ENCODE results near the gene FBXL16. TPM values are rescaled to one million over a fixed set of nuclear protein-coding genes. Genes with fewer than 3 reads are reported as not detected.

The FBXL16 gene
- total and polyA plus RNA-seq, 5 experiments from 2014 or later = 3.0 to 29.3 (median 22.0) TPM

DNA sequence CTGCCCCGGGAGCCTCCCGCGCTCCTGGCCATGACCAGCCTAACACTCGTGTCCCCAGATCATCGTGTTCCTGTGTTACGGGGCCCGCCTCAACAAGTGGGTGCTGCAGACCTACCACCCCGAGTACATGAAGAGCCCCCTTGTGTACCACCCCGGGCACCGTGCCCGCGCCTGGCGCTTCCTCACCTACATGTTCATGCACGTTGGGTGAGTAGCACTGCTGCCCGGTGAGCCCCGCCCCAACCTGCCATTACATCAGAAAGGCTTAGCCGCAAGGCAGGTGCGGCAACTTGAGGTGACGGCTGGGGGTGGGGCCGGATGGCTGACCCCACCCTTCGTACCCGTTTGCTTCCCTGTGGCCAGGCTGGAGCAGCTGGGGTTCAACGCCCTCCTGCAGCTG is 28.7 kb downstream of the FBXL16 start:
- peaks cover 4 to 33% (median 21%) of the 10 kb centered on the region in 4 donors for H3K4me1 Mint-ChIP-seq
- peak overlapping the region in 1 of 10 donors; percentile 8 for H3K27ac Mint-ChIP-seq
- H3K36me3 Mint-ChIP-seq = peaks cover 0 to 18% (median 0%) of the 10 kb centered on the region in 3 donors
- H3K27me3 Mint-ChIP-seq = peaks cover 0 to 2% (median 0%) of the 10 kb centered on the region in 5 donors
- DNase-seq (peak in 2 of 10 donors; percentile 19 to 25), ATAC-seq (no peak)
- POLR2A ChIA-PET = interaction anchor here (1.1 to 8.3 kb wide), 4 partner anchors 9 to 442 kb away, joined by 3 to 95 read pairs (median 8); partner anchors contain the start of genes FAM234A, RHOT2 and WDR24
- H3K4me3 Mint-ChIP-seq = peak overlapping the region in 3 of 10 donors; percentile 11 to 43 (median 33)
- no peaks in the 10 kb centered on the region for H3K9me3 Mint-ChIP-seq

DNA sequence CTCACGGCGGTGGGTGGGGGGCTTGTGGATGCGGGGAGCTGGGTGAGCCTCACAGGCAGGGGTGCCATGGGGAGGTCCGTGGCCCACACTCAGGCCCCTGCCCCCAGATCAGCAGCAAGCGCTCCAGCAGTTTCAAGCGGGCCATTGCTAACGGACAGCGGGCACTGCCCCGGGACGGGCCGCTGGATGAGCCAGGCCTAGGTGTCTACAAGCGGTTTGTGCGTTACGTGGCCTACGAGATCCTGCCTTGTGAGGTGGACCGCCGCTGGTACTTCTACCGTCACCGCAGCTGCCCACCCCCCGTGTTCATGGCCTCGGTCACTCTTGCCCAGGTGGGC is 29.1 kb downstream of the FBXL16 start:
- Mint-ChIP-seq H3K36me3 (peaks cover 0 to 20% (median 0%) of the 10 kb centered on the region in 3 donors), H3K27ac (peak overlapping the region in 1 of 10 donors; percentile 8), H3K4me3 (peak overlapping the region in 4 of 10 donors; percentile 11 to 50 (median 38)), H3K27me3 (peaks cover 0 to 2% (median 0%) of the 10 kb centered on the region in 5 donors), H3K9me3 (no peaks in the 10 kb centered on the region), H3K4me1 (peaks cover 4 to 29% (median 17%) of the 10 kb centered on the region in 4 donors)
- DNase-seq (no peak), ATAC-seq (no peak)
- POLR2A ChIA-PET = interaction anchor here (1.1 to 8.3 kb wide), 4 partner anchors 9 to 442 kb away, joined by 3 to 95 read pairs (median 8); partner anchors contain the start of genes FAM234A, RHOT2 and WDR24

DNA sequence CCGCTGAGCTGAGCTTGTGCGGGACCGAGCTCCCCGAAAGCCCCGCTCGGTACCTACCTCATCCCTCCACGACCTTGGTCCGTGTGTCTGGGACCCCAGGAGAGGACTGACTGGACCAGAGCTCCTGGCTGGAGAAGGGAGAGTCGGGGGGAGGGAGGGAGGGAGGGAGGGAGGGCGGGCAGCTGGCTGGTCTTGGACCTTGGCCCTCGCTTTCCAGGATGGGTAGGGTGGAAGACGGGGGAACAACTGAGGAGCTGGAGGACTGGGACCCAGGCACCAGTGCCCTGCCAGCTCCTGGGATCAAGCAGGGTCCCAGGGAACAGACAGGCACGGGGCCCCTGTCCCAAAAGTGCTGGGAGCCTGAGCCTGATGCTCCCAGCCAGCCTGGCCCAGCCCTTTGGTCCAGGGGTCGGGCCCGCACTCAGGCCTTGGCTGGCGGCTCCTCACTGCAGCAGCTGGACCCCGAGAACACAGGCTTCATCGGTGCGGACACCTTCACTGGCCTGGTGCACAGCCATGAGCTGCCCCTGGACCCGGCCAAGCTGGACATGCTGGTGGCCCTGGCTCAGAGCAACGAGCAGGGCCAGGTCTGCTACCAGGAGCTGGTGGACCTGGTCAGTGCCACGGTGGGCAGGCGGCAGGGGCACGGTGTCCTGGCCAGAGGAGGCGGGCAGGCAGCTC is 29.6 kb downstream of the FBXL16 start:
- Mint-ChIP-seq H3K4me1 (peaks cover 4 to 24% (median 12%) of the 10 kb centered on the region in 4 donors), H3K9me3 (no peaks in the 10 kb centered on the region), H3K4me3 (peak overlapping the region in 2 of 10 donors; percentile 50 to 55), H3K27me3 (peaks cover 0 to 2% (median 0%) of the 10 kb centered on the region in 5 donors), H3K36me3 (peaks cover 0 to 16% (median 0%) of the 10 kb centered on the region in 3 donors), H3K27ac (no peak overlapping the region)
- no peak for DNase-seq
- ATAC-seq = no peak
- POLR2A ChIA-PET = interaction anchor here (0.8 to 2.7 kb wide), 8 partner anchors 10 to 441 kb away, joined by 3 to 14 read pairs (median 3); partner anchors contain the start of genes FAM234A and WDR24

DNA sequence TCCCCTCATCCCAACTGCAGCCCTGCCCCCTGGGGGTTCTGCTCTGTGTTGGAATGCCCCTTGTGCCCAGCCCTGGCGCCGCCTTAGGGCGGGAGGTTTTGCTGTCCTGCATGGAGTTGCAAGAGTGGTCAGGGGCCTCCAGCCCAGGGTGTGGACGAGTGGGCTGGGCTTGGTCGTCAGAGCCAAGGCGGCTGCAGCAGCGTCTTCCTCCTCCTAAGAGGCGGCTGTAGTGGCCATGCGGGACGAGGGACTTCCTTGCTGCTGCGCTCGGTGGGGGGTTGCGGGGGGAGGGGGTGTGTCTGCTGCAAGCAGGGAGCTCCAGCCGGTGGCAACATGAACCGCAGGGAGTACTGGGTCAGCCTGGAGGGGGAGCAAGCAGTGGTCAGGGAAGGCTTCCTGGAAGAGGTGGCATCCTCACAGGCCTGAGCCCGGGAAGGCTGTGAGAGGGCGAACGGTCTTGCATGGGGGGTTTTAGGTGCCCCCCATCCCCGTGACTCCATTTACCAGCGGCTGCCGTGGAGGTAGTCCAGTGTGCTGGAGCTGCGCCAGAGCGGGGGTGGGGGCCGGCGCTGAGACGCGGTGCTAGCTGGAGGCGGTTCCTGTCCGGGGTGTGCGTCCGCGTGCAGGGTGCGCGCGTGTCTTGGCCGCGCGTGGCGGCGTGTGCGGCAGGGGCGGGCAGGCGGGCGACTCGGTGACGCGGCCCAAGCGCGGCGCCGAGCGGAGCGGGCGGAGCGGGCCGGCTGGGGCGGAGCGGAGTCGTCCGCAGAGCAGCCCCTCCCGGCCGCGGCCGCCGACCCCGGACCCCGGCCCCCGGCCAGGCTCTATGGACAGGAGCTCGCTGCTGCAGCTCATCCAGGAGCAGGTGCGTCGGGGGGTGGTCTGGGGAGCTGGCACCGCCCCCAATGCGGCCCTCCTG is 30.4 kb downstream of the FBXL16 start, which contains the start of gene RHBDL1:
RHBDL1 (plus strand) TSS at position 704 of the 916 bp plus-strand sequence; CDS start at position 824, 120 bp downstream.
- POLR2A ChIA-PET = interaction anchor here (0.8 to 2.7 kb wide), 8 partner anchors 9 to 87 kb away, joined by 3 to 14 read pairs (median 3); partner anchors contain the start of genes JMJD8 and WDR24
- H3K9me3 Mint-ChIP-seq = no peaks in the 10 kb centered on the region
- H3K27ac Mint-ChIP-seq = no peak within 1 kb of the TSS
- ATAC-seq (no peak), DNase-seq (no peak)
- peaks cover 4 to 22% (median 10%) of the 10 kb centered on the region in 4 donors for H3K4me1 Mint-ChIP-seq
- peaks cover 0 to 2% (median 0%) of the 10 kb centered on the region in 5 donors for H3K27me3 Mint-ChIP-seq
- H3K36me3 Mint-ChIP-seq = peaks cover 0 to 16% (median 0%) of the 10 kb centered on the region in 3 donors
- H3K4me3 Mint-ChIP-seq = peak within 1 kb of the TSS in 8 of 10 donors; percentile 42 to 66 (median 49)

DNA sequence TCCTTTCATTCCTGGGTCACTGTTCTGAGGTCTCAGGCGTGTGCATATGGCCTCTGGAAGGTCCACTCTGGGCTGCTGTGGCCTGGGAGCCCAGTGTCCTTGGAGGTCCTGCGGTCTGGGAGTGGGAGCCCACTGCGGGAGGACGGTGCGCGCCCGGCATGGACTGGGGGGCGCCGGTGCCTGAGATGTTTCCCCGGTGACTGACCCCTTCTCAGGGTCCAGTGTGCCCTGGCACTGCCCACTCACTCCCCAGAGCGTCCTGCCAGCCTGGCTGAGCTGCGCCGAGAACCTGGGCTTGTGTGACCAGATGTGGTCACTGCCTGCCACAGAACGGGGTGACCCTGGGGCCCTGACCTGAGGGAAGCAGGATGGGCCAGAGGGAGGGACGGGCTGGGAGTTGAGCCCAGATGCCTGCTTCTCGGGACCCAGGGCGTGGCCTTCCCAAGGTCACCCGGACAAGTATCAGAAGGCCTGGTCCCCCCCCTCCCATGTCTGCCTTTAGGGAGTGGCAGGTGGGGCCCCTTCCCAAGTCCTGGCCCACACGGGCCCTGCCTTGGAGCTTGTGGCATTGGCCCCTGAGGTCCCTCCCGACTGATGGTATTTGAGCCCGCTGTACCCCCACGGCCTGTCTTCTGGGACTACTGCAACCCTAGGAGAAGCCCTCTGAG is 31.3 kb downstream of the FBXL16 start:
- no peak for DNase-seq
- POLR2A ChIA-PET = interaction anchor here (1.5 to 2.7 kb wide), 3 partner anchors 10 to 26 kb away, joined by 3 to 14 read pairs (median 4); partner anchors contain the start of genes JMJD8 and WDR24
- H3K36me3 Mint-ChIP-seq = peaks cover 0 to 19% (median 0%) of the 10 kb centered on the region in 3 donors
- no peaks in the 10 kb centered on the region for H3K9me3 Mint-ChIP-seq
- peaks cover 3 to 23% (median 9%) of the 10 kb centered on the region in 4 donors for H3K4me1 Mint-ChIP-seq
- H3K27ac Mint-ChIP-seq = no peak overlapping the region
- ATAC-seq = no peak
- H3K27me3 Mint-ChIP-seq = peaks cover 0 to 2% (median 0%) of the 10 kb centered on the region in 5 donors
- H3K4me3 Mint-ChIP-seq = peak overlapping the region in 1 of 10 donors; percentile 66

DNA sequence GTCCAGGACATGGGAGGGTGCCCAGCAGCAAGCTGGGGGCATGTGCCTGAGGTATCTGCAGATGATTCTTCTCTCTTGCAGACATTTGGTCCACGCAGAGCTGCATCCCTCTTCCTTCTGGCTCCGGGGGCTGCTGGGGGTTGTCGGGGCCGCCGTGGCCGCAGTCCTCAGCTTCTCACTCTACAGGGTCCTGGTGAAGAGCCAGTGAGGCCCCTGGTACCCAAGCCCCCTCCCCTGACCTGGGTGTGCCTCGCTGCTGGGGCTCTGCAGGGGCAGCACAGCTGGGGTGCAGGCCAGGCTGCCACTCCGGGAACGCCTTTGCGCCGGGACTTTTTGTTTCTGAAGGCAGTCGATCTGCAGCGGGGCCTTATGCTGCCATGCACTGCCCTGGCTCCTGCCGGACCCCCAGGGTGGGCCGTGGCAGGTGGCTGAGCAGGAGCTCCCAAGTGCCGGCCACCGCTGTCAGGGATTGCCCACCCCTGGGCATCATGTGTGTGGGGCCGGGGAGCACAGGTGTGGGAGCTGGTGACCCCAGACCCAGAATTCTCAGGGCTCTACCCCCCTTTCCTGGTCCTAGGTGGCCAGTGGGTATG is 32.1 kb downstream of the FBXL16 start:
- no peak for ATAC-seq
- no peaks in the 10 kb centered on the region for H3K9me3 Mint-ChIP-seq
- POLR2A ChIA-PET = interaction anchor here (0.6 to 1.5 kb wide), 5 partner anchors 11 to 481 kb away, joined by 3 to 8 read pairs (median 4); partner anchors contain the start of genes ANTKMT and JMJD8
- peaks cover 0 to 19% (median 0%) of the 10 kb centered on the region in 3 donors for H3K36me3 Mint-ChIP-seq
- no peak overlapping the region for H3K27ac Mint-ChIP-seq
- peaks cover 0 to 2% (median 0%) of the 10 kb centered on the region in 5 donors for H3K27me3 Mint-ChIP-seq
- DNase-seq = no peak
- H3K4me3 Mint-ChIP-seq = no peak overlapping the region
- peaks cover 1 to 24% (median 11%) of the 10 kb centered on the region in 4 donors for H3K4me1 Mint-ChIP-seq

DNA sequence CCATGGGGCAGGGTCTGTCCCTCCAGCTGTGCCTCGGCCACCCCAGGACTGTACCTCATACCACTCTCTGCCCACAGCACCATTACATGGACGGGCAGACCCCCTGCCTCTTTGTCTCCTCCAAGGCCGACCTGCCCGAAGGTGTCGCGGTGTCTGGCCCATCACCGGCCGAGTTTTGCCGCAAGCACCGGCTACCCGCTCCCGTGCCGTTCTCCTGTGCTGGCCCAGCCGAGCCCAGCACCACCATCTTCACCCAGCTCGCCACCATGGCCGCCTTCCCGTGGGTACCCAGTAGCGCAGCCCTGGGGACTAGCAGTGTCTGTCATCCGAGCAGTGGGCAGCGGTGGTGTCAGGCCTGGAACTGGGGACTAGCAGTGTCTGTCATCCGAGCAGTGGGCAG is 32.8 kb downstream of the FBXL16 start:
- no peak for ATAC-seq
- no peak overlapping the region for H3K4me3 Mint-ChIP-seq
- no peak overlapping the region for H3K27ac Mint-ChIP-seq
- peaks cover 0 to 2% (median 0%) of the 10 kb centered on the region in 5 donors for H3K27me3 Mint-ChIP-seq
- POLR2A ChIA-PET = interaction anchor here (0.8 to 1.3 kb wide), 3 partner anchors 17 to 48 kb away, joined by 3 to 8 read pairs (median 4); partner anchors contain the start of gene ANTKMT
- peaks cover 0 to 19% (median 0%) of the 10 kb centered on the region in 3 donors for H3K36me3 Mint-ChIP-seq
- H3K4me1 Mint-ChIP-seq = peaks cover 1 to 24% (median 12%) of the 10 kb centered on the region in 4 donors
- H3K9me3 Mint-ChIP-seq = no peaks in the 10 kb centered on the region
- no peak for DNase-seq

DNA sequence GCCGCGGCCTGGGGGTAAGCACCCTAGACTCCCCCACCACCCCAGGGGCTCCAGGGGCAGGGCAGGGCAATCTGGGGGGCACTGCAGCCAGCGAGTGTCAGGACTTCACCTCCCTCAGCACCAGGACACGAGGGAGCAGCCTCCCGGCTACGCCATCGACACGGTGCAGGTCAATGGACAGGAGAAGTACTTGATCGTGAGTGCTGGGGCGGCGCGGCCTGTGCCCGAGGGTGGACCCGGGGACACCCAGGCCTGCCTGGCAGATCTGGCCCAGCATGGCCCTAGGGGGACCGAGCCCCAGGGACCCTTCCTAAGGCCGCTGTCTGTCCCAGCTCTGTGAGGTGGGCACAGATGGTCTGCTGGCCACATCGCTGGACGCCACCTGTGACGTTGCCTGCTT is 33.2 kb downstream of the FBXL16 start:
- H3K36me3 Mint-ChIP-seq = peaks cover 0 to 19% (median 0%) of the 10 kb centered on the region in 3 donors
- H3K4me1 Mint-ChIP-seq = peaks cover 1 to 28% (median 16%) of the 10 kb centered on the region in 4 donors
- POLR2A ChIA-PET = interaction anchor here (1.3 kb wide), 1 partner anchor 23 kb away, joined by 8 read pairs; no protein-coding TSS in a partner anchor
- peaks cover 0 to 2% (median 0%) of the 10 kb centered on the region in 5 donors for H3K27me3 Mint-ChIP-seq
- H3K4me3 Mint-ChIP-seq = no peak overlapping the region
- H3K9me3 Mint-ChIP-seq = no peaks in the 10 kb centered on the region
- ATAC-seq (no peak), DNase-seq (no peak)
- no peak overlapping the region for H3K27ac Mint-ChIP-seq

DNA sequence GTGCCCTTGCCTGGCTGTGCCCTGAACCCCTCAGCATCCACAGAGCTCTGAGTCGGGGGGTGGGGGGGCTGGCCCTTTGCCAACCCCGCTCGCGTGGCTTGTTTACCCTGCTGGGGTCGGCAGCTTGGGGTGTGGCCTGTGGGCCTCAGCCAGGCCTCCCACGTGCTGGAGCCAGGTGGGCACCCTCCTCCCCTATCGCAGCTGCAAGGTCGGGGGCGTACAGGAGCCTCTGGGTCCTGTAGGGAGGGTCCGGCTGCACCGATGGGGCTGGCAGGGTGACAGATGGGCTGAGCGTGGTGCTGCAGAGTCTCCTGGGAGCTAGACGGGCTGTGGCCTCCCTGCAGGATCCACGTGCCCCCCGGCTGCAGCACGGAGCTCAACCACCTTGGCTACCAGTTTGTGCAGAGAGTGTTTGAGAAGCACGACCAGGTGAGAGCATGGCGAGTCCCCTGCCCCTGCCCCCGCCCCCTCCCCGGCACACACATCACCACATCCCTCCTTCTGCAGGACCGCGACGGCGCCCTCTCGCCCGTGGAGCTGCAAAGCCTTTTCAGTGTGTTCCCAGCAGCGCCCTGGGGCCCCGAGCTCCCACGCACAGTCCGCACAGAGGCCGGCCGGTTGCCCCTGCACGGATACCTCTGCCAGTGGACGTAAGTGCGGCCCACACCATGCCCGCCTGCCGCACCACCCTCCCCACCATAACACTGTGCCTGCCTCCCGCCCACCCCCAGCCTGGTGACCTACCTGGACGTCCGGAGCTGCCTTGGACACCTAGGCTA is 34.1 kb downstream of the FBXL16 start:
- DNase-seq (no peak), ATAC-seq (no peak)
- Mint-ChIP-seq H3K4me1 (peaks cover 1 to 27% (median 16%) of the 10 kb centered on the region in 4 donors), H3K36me3 (peaks cover 0 to 19% (median 0%) of the 10 kb centered on the region in 3 donors), H3K9me3 (no peaks in the 10 kb centered on the region), H3K27ac (no peak overlapping the region), H3K4me3 (peak overlapping the region in 2 of 10 donors; percentile 9 to 58), H3K27me3 (peaks cover 0 to 2% (median 0%) of the 10 kb centered on the region in 5 donors)
- POLR2A ChIA-PET = interaction anchor here (0.6 to 7.9 kb wide), 3 partner anchors 9 to 650 kb away, joined by 3 to 95 read pairs (median 4); partner anchors contain the start of genes JMJD8, STUB1 and WDR24

DNA sequence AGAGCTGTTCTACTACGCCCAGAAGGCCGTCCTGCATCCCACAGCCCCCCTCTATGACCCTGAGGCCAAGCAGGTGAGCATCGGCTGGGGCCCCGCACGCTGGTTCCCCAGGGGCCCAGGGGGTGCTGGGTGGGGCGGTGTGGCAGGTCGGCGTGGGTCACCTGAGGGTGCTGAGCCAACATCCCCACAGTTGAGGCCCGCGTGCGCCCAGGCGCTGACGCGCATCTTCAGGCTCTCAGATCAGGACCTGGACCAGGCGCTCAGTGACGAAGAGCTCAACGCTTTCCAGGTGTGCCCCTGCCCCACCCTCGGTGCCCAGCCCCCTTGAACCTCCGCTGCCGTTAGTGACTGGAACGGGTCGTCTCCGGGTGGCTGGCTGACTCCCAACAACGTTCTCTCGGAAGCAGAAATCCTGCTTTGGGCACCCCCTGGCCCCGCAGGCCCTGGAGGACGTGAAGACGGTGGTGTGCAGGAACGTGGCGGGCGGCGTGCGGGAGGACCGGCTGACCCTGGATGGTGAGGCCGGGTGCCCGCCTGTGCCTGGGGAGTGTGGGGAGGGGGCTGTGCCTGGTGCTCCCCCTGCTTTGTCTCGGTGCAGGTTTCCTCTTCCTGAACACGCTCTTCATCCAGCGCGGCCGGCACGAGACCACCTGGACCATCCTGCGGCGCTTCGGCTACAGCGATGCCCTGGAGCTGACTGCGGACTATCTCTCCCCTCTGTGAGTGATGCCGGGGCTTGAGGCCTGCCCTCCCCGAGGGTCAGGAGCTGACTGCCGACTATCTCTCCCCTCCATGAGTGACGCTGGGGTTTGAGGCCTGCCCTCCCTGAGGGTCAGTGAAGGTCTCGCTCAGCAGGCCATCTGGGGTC is 34.9 kb downstream of the FBXL16 start:
- Mint-ChIP-seq H3K27me3 (no peaks in the 10 kb centered on the region), H3K4me1 (peaks cover 1 to 26% (median 16%) of the 10 kb centered on the region in 4 donors), H3K27ac (no peak overlapping the region), H3K9me3 (no peaks in the 10 kb centered on the region), H3K4me3 (peak overlapping the region in 4 of 10 donors; percentile 18 to 58 (median 48)), H3K36me3 (peaks cover 0 to 19% (median 0%) of the 10 kb centered on the region in 3 donors)
- POLR2A ChIA-PET = interaction anchor here (0.6 to 7.9 kb wide), 5 partner anchors 10 to 651 kb away, joined by 3 to 95 read pairs (median 4); partner anchors contain the start of genes JMJD8, METTL26, STUB1 and WDR24
- ATAC-seq = no peak
- no peak for DNase-seq
